ENCODE results near the gene SYTL1.

Gene SYTL1

GRCh38 chr1:27402349-27402754, 60.5 kb downstream of the SYTL1 start:
- Histone ChIP-seq H3K27ac (ENCODE audit: low read depth, low read length) (peak overlapping the region; percentile 76), H3K4me1 (ENCODE audit: control insufficient read depth, insufficient read depth, low read length) (peaks cover 29% of the 10 kb centered on the region), H3K27me3 (ENCODE audit: control insufficient read depth, insufficient read depth, low read length) (no peaks in the 10 kb centered on the region), H3K4me3 (ENCODE audit: low read length) (no peak overlapping the region), H3K36me3 (ENCODE audit: control insufficient read depth, insufficient read depth, low read length) (peaks cover 8% of the 10 kb centered on the region), H3K9ac (ENCODE audit: low read length) (no peak overlapping the region)

- Histone ChIP-seq H3K4me1 (ENCODE audit: control insufficient read depth, insufficient read depth, low read length) (peaks cover 29% of the 10 kb centered on the region), H3K4me3 (ENCODE audit: low read length) (no peak overlapping the region), H3K9ac (ENCODE audit: low read length) (no peak overlapping the region)
These were observed 61.4 kb downstream of the SYTL1 start for GRCh38 chr1:27403065-27403726.

More at GRCh38 chr1:27403065-27403726, 61.4 kb downstream of the SYTL1 start:
- Histone ChIP-seq H3K36me3 (ENCODE audit: control insufficient read depth, insufficient read depth, low read length) (peaks cover 14% of the 10 kb centered on the region), H3K27ac (ENCODE audit: low read depth, low read length) (peak overlapping the region; percentile 76), H3K27me3 (ENCODE audit: control insufficient read depth, insufficient read depth, low read length) (no peaks in the 10 kb centered on the region)
